Dendritic cell treated with granulocyte-macrophage colony-stimulating factor and Interleukin-4, amounts not matched to agents 40 ng/mL and 50 ng/mL, for 4 days (primary cell): ENCODE data around the gene PGA3.
"Not testable (repeated sequence)": the region's sequence is repeated elsewhere in the genome, so short reads cannot be mapped to it uniquely, and the experiment has no call there.

ENCODE experiments used
- H3K27ac Mint-ChIP-seq: one replicate; pipeline ENCODE4 v1.8.0; 2022; ENCODE audit warnings: mild to moderate bottlenecking, mixed read lengths
- H3K27me3 Mint-ChIP-seq: one replicate; pipeline ENCODE4 v1.8.0; 2022; ENCODE audit warnings: mild to moderate bottlenecking, mixed read lengths
- H3K36me3 Mint-ChIP-seq: one replicate; pipeline ENCODE4 v1.8.0; 2022; ENCODE audit warnings: low read depth, mixed read lengths
- H3K4me1 Mint-ChIP-seq: one replicate; pipeline ENCODE4 v1.8.0; 2022; ENCODE audit warnings: low read depth, mixed read lengths
- H3K4me3 Mint-ChIP-seq: one replicate; pipeline ENCODE4 v1.8.0; 2022; ENCODE audit warnings: mild to moderate bottlenecking, moderate library complexity, mixed read lengths
- H3K9me3 Mint-ChIP-seq: one replicate; pipeline ENCODE4 v1.8.0; 2022; ENCODE audit warnings: mixed read lengths
- intact Hi-C: fragments of 100-400 bp; cut with micrococcal nuclease; formaldehyde crosslinking; loops from one replicate; pipeline ENCODE4 v1.15.0; 2022

PGA3 gene

DNA sequence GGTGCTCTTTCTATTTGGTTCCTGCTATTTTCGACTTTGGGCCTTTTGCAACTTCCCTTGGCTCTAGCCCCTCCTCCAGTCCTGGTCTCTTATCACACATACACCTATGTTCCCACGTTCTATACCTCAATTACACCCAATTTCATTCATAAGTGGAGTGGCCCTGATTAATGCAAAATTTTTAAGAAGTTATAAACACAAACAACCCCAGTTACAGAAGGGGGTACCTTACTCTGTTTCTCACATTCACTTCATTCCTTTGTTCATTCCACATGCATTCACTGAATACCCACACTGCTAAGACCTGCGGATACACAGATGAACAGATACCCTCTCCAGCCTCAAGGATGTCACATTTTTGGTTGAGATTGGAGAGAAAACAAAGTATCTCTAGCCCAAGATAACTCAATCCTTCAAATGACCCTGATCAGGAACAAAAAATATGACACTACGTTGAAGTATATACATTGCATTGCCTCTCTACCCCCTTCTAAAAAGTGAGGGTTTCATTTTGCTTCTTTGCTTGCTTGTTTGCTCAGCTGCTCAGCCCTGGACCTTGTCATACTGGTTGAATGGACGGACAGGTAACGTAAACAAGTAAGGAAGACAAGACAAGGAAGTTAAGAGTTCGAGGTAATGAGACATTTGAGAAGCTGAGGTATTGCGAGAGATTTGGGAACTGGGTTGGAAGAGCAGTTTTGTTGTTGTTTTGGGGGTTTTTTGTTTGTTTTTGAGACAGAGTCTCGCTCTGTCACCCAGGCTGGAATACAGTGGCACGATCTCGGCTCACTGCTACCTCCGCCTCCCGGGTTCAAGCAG lies 38.5 kb upstream of the PGA3 start:
- intact Hi-C loops, result no loop called here
- H3K9me3 Mint-ChIP-seq, result no peaks in the 10 kb centered on the region

DNA sequence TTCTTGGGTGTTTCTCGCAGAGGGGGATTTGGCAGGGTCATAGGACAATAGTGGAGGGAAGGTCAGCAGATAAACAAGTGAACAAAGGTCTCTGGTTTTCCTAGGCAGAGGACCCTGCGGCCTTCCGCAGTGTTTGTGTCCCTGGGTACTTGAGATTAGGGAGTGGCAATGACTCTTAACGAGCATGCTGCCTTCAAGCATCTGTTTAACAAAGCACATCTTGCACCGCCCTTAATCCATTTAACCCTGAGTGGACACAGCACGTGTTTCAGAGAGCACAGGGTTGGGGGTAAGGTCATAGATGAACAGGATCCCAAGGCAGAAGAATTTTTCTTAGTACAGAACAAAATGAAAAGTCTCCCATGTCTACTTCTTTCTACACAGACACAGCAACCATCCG lies 37.5 kb upstream of the PGA3 start:
- Mint-ChIP-seq H3K4me1 (peaks cover 50% of the 10 kb centered on the region), H3K4me3 (peak overlapping the region; percentile 68), H3K27ac (peak overlapping the region; percentile 93), H3K36me3 (peaks cover 18% of the 10 kb centered on the region)
- H3K27me3 Mint-ChIP-seq, H3K9me3 Mint-ChIP-seq, intact Hi-C loops: not testable (repeated sequence)

More for the DNA sequence above, 38.5 kb upstream of the PGA3 start:
- peak overlapping the region; percentile 93 for H3K27ac Mint-ChIP-seq
- peaks cover 18% of the 10 kb centered on the region for H3K36me3 Mint-ChIP-seq
- peaks cover 58% of the 10 kb centered on the region for H3K4me1 Mint-ChIP-seq
- H3K4me3 Mint-ChIP-seq, result peak overlapping the region; percentile 68
- no peaks in the 10 kb centered on the region for H3K27me3 Mint-ChIP-seq

DNA sequence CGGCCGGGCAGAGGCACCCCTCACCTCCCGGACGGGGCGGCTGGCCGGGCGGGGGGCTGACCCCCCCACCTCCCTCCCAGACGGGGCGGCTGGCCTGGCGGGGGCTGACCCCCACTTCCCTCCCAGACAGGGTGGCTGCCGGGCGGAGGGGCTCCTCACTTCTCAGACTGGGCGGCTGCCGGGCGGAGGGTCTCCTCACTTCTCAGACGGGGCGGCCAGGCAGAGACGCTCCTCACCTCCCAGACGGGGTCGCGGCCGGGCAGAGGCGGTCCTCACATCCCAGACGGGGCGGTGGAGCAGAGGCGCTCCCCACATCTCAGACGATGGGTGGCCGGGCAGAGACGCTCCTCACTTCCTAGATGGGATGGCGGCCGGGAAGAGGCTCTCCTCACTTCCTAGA lies 37.0 kb upstream of the PGA3 start:
- Mint-ChIP-seq H3K36me3 (peaks cover 18% of the 10 kb centered on the region), H3K4me3 (peak overlapping the region; percentile 74), H3K4me1 (peaks cover 53% of the 10 kb centered on the region), H3K27ac (peak overlapping the region; percentile 87)
- H3K9me3 Mint-ChIP-seq, intact Hi-C loops, H3K27me3 Mint-ChIP-seq: not testable (repeated sequence)

DNA sequence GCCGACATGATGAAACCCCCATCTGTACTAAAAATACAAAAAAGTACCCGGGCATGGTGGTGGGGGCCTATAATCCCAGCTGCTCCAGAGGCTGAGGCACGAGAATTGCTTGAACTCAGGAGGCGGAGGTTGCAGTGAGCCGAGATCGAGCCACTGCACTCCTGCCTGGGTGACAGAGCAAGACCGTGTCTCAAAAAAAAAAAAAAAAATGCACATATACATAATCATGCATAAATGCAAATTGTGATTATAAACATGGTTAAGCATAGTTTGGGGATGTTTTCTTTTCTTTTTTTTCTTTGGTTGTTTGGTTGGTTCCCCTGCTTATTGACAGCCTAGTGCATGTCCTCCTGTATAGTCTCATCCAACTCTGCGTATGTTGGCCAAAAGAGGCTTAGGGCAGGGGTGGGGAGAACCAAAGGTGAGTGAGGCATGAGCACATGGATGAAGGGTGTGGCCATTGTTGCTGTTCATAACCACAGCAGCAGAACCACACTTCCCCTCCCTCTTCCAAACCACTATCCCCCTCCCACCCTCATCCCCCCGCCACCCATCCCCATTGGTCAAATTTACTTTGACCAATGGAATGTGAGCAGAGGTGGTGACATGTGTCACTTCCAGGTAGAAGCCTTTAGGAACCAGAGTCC lies 35.1 kb upstream of the PGA3 start:
- Mint-ChIP-seq H3K9me3 (peaks cover 7% of the 10 kb centered on the region), H3K36me3 (peaks cover 12% of the 10 kb centered on the region), H3K27me3 (no peaks in the 10 kb centered on the region), H3K4me3 (no peak overlapping the region), H3K27ac (peak overlapping the region; percentile 87), H3K4me1 (peaks cover 55% of the 10 kb centered on the region)
- intact Hi-C loops, result no loop called here

DNA sequence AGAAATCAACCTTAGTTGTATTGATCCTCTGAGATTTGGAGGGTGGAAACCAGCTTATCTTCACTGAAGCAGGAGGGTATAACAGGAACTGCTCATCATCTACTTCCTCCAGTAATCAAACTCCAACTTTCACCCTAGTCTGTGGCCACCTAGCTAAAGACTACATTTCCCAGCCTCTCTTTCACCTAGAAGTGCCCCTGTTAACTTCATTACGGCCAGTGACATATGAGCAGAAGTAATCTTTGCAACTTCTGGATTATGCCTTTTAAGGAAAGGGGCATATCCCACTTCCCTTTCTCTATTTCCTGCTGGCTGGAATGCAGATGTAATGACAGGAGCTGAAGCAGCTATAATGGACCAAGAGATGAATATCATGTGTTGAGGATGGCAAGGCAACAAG lies 34.5 kb upstream of the PGA3 start:
- intact Hi-C loops, result no loop called here
- H3K36me3 Mint-ChIP-seq, result peaks cover 12% of the 10 kb centered on the region

DNA sequence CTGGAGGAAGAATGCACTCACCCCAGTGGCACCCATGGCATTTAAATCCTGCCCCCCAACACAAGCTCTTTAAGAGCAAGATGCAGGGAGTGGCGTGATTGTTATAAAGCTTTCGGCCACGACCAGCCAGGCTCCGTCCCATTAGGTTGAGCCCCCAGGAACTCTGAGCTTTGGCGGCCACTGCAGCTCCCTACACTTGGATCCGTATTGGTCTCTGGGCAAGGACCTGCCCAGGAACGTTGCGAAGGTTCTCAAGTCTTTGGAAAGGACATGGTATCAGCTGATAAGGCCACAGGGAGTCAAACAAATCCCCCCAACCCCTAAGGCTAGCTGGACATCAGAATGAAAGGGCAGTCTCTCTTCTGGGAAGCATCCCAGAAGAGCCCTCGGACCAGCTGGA lies 32.7 kb upstream of the PGA3 start:
- Mint-ChIP-seq H3K9me3 (peaks cover 11% of the 10 kb centered on the region), H3K4me1 (peaks cover 42% of the 10 kb centered on the region), H3K36me3 (peaks cover 12% of the 10 kb centered on the region), H3K27me3 (peaks cover 4% of the 10 kb centered on the region), H3K4me3 (no peak overlapping the region), H3K27ac (no peak overlapping the region)
- intact Hi-C loops, result no loop called here

More for the DNA sequence above, 34.5 kb upstream of the PGA3 start:
- H3K9me3 Mint-ChIP-seq, result peaks cover 11% of the 10 kb centered on the region
- no peaks in the 10 kb centered on the region for H3K27me3 Mint-ChIP-seq
- H3K4me1 Mint-ChIP-seq, result peaks cover 56% of the 10 kb centered on the region
- no peak overlapping the region for H3K4me3 Mint-ChIP-seq
- H3K27ac Mint-ChIP-seq, result peak overlapping the region; percentile 87

DNA sequence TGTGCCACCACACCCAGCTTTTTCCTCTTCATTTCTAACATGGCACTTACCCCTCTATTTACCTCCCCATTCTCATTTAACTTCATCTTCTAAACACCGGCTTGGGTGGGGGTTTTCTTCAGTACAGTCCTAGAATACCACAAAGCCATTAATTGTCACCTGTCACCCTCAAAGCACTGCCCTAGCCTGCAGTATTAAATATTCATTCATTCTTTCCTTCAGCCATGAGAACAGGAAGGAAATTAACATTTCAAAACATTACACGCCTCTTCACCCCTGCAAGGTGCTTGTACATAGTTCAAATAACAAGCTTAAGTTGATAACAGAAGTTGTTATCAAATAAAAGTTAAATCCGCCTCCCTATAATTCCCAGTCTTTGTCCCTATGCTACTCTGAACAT lies 31.4 kb upstream of the PGA3 start:
- no peak overlapping the region for H3K4me3 Mint-ChIP-seq
- H3K9me3 Mint-ChIP-seq, result peaks cover 11% of the 10 kb centered on the region
- H3K4me1 Mint-ChIP-seq, result peaks cover 41% of the 10 kb centered on the region
- peak overlapping the region; percentile 57 for H3K27ac Mint-ChIP-seq
- peaks cover 11% of the 10 kb centered on the region for H3K27me3 Mint-ChIP-seq
- intact Hi-C loops, result no loop called here
- peaks cover 12% of the 10 kb centered on the region for H3K36me3 Mint-ChIP-seq

DNA sequence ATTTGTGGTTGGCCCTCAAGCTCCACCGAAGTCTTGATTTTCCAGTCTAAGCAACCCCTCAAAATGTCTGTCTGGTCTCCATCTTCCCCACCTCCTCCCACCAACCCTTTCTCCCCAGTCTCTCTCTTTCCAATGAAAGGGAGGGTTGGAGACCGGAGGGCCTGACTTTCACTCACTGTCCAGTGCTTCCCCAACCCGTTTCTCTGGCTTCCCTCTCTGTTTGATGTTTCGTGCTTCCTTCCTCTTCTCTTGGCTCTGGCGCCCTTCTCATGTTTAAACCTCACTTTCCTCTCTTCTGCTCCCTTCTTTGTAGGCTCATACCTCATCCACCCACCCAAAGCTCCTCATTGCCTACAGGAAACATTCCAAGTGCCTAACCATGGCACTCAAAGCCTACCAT lies 31.0 kb upstream of the PGA3 start:
- peak overlapping the region; percentile 57 for H3K27ac Mint-ChIP-seq
- peaks cover 41% of the 10 kb centered on the region for H3K4me1 Mint-ChIP-seq
- H3K27me3 Mint-ChIP-seq, result peaks cover 11% of the 10 kb centered on the region
- intact Hi-C loops, result no loop called here
- no peak overlapping the region for H3K4me3 Mint-ChIP-seq
- H3K9me3 Mint-ChIP-seq, result peaks cover 11% of the 10 kb centered on the region
- peaks cover 12% of the 10 kb centered on the region for H3K36me3 Mint-ChIP-seq

DNA sequence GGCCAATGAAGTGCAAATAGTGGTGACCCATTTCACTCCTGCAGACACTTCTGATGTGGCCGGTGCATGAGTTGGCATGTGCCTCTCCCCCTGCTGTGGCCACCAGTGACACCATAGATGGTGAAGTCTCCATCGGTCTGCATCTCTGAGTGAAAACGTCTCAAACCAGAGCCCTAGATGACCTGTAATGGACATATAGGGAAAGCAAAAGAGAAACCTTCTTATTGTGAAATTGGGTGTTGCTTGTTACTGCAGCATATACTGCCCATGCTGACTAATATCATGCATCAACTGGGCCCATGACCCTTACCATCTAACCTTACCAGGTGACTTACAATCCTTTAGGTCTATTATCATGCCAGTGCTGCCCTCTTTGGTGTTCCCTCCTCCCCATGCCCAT lies 30.4 kb upstream of the PGA3 start:
- intact Hi-C loops, result no loop called here
- peaks cover 41% of the 10 kb centered on the region for H3K4me1 Mint-ChIP-seq
- H3K36me3 Mint-ChIP-seq, result peaks cover 12% of the 10 kb centered on the region
- H3K27ac Mint-ChIP-seq, result peak overlapping the region; percentile 57
- H3K9me3 Mint-ChIP-seq, result peaks cover 11% of the 10 kb centered on the region
- H3K4me3 Mint-ChIP-seq, result no peak overlapping the region
- peaks cover 11% of the 10 kb centered on the region for H3K27me3 Mint-ChIP-seq

DNA sequence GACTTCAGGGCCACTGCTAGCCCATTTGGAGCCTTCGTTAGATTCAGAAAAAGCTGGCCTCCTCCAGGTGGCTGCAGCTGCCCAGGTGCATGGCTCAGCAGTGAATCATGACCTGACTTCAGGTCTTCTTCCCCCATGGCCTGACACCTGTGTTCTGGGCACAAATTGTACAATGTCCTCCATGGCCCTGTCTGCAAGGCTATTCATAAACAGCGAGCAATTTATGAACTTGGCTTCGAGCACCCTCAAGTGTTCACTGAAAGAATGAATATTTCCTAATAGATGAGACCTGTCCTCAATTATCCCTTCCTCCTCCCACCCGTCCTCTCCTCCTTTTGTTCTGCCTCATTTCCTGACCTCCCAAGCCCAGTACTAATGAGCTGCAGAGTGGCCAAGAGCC lies 29.9 kb upstream of the PGA3 start:
- H3K9me3 Mint-ChIP-seq, result peaks cover 11% of the 10 kb centered on the region

DNA sequence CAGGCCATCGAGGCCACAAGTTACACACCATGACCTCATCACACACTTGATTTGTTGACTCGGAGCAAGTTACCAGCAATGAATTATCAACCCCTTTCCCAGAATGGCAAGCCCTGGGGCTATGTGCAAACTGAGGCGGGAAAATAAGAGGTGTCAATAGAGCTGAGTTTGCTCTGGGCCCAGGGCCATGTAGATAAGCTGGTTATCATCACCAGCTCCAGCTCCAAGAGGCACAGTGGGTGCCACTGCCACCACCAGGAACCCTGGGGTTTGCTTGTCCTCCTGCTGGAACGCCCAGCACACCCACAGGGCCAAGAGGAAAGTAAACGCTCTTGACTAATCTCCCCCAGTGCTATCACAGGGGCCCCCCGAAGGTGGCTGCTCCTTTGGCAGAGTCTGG lies 29.0 kb upstream of the PGA3 start:
- Mint-ChIP-seq H3K9me3 (peaks cover 11% of the 10 kb centered on the region), H3K4me1 (peaks cover 36% of the 10 kb centered on the region), H3K36me3 (peaks cover 6% of the 10 kb centered on the region), H3K27me3 (peaks cover 11% of the 10 kb centered on the region), H3K4me3 (no peak overlapping the region), H3K27ac (peak overlapping the region; percentile 48)
- intact Hi-C loops, result no loop called here

More for the DNA sequence above, 29.9 kb upstream of the PGA3 start:
- peaks cover 36% of the 10 kb centered on the region for H3K4me1 Mint-ChIP-seq
- intact Hi-C loops, result no loop called here
- H3K27ac Mint-ChIP-seq, result no peak overlapping the region
- H3K27me3 Mint-ChIP-seq, result peaks cover 11% of the 10 kb centered on the region
- peaks cover 12% of the 10 kb centered on the region for H3K36me3 Mint-ChIP-seq
- H3K4me3 Mint-ChIP-seq, result no peak overlapping the region

DNA sequence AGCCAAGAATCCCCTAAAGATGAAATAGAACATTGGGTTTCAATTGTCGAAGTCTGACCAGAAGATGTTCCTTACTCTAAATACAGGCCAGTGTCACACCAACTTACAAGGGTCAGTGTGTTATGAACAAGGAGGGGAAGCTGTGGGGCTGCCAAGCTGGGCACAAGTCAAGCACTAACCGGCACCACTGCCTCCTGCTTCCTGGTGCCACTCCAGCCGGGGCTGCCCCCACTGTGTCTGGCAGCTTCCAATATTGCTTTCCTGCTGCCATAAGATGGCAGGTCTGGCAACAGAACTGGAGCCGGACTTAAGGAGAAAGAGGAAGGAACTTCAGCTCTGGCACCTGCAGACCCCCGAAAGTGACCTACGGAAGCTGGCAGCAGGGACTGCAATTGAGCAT lies 28.4 kb upstream of the PGA3 start:
- H3K27ac Mint-ChIP-seq, result peak overlapping the region; percentile 48
- H3K9me3 Mint-ChIP-seq, result peaks cover 11% of the 10 kb centered on the region
- no peak overlapping the region for H3K4me3 Mint-ChIP-seq
- H3K36me3 Mint-ChIP-seq, result no peaks in the 10 kb centered on the region
- peaks cover 32% of the 10 kb centered on the region for H3K4me1 Mint-ChIP-seq
- peaks cover 11% of the 10 kb centered on the region for H3K27me3 Mint-ChIP-seq
- intact Hi-C loops, result no loop called here

DNA sequence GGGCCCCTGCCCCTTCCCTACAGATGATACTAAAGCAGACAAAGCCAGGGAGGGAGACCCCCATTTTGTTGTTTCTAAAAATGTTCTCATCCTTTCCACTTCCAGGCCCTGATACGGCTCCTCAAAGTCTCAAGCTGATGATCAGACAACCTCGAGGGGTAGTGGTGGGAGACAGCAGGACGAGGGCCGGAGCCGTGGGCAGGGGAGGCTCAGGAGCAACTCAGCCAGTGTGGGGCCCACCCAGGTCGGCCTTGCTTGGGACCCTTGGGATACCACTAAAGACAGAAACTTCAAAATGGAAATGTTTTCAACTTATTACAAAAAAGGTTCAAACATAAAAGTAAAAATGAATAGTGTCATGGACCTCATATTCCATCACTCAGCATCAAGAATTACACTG lies 26.9 kb upstream of the PGA3 start:
- Mint-ChIP-seq H3K4me1 (peaks cover 26% of the 10 kb centered on the region), H3K27me3 (peaks cover 11% of the 10 kb centered on the region), H3K4me3 (no peak overlapping the region), H3K36me3 (no peaks in the 10 kb centered on the region), H3K9me3 (peaks cover 11% of the 10 kb centered on the region), H3K27ac (no peak overlapping the region)
- intact Hi-C loops, result no loop called here

DNA sequence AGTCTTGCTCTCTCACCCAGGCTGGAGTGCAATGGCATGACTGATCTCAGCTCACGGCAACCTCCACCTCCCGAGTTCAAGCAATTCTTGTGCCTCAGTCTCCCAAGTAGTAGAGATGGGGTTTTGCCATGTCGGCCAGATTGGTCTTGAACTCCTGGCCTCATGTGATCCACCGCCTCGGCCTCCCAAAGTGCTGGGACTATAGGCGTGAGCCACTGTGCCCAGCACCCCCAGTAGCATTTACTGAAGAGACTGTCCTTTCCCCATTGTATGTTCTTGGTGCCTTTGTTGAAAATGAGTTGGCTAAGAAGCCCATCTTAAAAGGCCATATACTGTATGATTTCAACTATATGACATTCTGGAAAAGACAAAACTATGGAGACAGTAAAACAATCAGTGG lies 23.1 kb upstream of the PGA3 start:
- not testable (repeated sequence) for H3K4me1 Mint-ChIP-seq, H3K27me3 Mint-ChIP-seq, H3K9me3 Mint-ChIP-seq, H3K27ac Mint-ChIP-seq, H3K4me3 Mint-ChIP-seq, H3K36me3 Mint-ChIP-seq
- intact Hi-C loops, result loop anchor here (10.0 kb wide), 1 partner anchor 345 kb away; no protein-coding TSS in a partner anchor
